Measurements from ENCODE around the gene TPO. TPM values are rescaled to one million over a fixed set of nuclear protein-coding genes. Genes with fewer than 3 reads are reported as not detected.
A peak's percentile ranks its signal among the peaks of the same experiment; 100 is the strongest.

Gene TPO
- total RNA-seq, 1 experiment from 2014 or later = not detected

- no peak for DNase-seq
- Mint-ChIP-seq H3K27me3 (ENCODE audit: low read depth) (peaks cover 3% of the 10 kb centered on the region; the same call in 1 of the 2 replicates), H3K27ac (peak overlapping the region in 2 of 3 experiments; percentile 38 to 70; a peak in 5 of 7 replicates), H3K4me3 (no peak overlapping the region), H3K4me1 (peaks cover 4 to 9% of the 10 kb centered on the region in 2 experiments; a peak in 3 of 4 replicates), H3K36me3 (ENCODE audit: insufficient read depth in 1 of 3, low read depth in 3 of 3) (no peaks in the 10 kb centered on the region), H3K9me3 (no peaks in the 10 kb centered on the region; a peak in 1 of 5 replicates)
- no peak overlapping the region for H3K4ac ChIP-seq (ENCODE audit: low read depth, low read length)
- no peak overlapping the region for H4K8ac ChIP-seq (replicated peaks; ENCODE audit: insufficient read length, low read depth, low read length)
- H2AK5ac ChIP-seq (ENCODE audit: insufficient read length, low read length) = no peak overlapping the region
- no peaks in the 10 kb centered on the region for H3K79me2 ChIP-seq (ENCODE audit: insufficient read depth, low read length)
- H3K4me1 ChIP-seq (ENCODE audit: insufficient read depth, low read length) = no peaks in the 10 kb centered on the region
- H2BK5ac ChIP-seq (ENCODE audit: insufficient read length, low read length) = no peak overlapping the region
- no peak overlapping the region for H2BK120ac ChIP-seq (ENCODE audit: low read depth, low read length, poor library complexity, severe bottlenecking)
- no peak overlapping the region for H3T11ph ChIP-seq (ENCODE audit: low read length)
- H4K20me1 ChIP-seq (ENCODE audit: control insufficient read depth, insufficient read depth, insufficient read length) = no peaks in the 10 kb centered on the region
- no peak overlapping the region for H3K9ac ChIP-seq (ENCODE audit: extremely low read depth, insufficient read length, low read length)
- no peak overlapping the region for H4K91ac ChIP-seq (ENCODE audit: insufficient read length, low read depth, low read length)
- no peak overlapping the region for H2AFZ ChIP-seq (ENCODE audit: low read length)
- H3K4me2 ChIP-seq (ENCODE audit: insufficient read depth, insufficient read length, low read length) = no peak overlapping the region
- H3K9me3 ChIP-seq (ENCODE audit: control insufficient read depth, low read depth, low read length) = no peaks in the 10 kb centered on the region
- H2BK20ac ChIP-seq (ENCODE audit: low read depth, low read length, poor library complexity, severe bottlenecking) = no peak overlapping the region
- peaks cover 2% of the 10 kb centered on the region for H3K23me2 ChIP-seq (ENCODE audit: insufficient read length, low read depth, low read length, poor library complexity, severe bottlenecking)
- H4K5ac ChIP-seq (ENCODE audit: insufficient read length, low read depth, low read length) = no peak overlapping the region
- H3K23ac ChIP-seq (ENCODE audit: insufficient read length, low read depth, low read length) = no peak overlapping the region
- no peaks in the 10 kb centered on the region for H3K27me3 ChIP-seq (ENCODE audit: insufficient read depth, low read length)
- no peak overlapping the region for H3K14ac ChIP-seq (ENCODE audit: insufficient read depth, low read length)
- no peak overlapping the region for H2BK15ac ChIP-seq (ENCODE audit: low read depth, low read length)
- no peak for TF ChIP-seq CTCF (conservative IDR thresholded peaks at IDR 0.05)
- no peak overlapping the region for H2BK12ac ChIP-seq (ENCODE audit: insufficient read length, low read depth, low read length)
- H3K27ac ChIP-seq (ENCODE audit: insufficient read length, low read depth, low read length) = no peak overlapping the region
- H3K18ac ChIP-seq (ENCODE audit: insufficient read length, low read depth, low read length) = no peak overlapping the region
- no CpG with 5 or more reads among the region's 5 CpGs for WGBS (ENCODE audit: extremely low coverage, insufficient read length, low lambda C conversion rate)
- H3K56ac ChIP-seq (ENCODE audit: insufficient read length, low read depth, low read length) = no peak overlapping the region
- H3K79me1 ChIP-seq (ENCODE audit: insufficient read depth, low read depth, low read length, poor library complexity, severe bottlenecking) = no peaks in the 10 kb centered on the region
Observed at GRCh38 chr2:1509271-1510065, 96.2 kb downstream of the TPO start.

All from H9 (cell line).